MV-4-11 (cell line): Measurements from ENCODE around the gene GPRASP3.
"Not testable (repeated sequence)": the region's sequence is repeated elsewhere in the genome, so short reads cannot be mapped to it uniquely, and the experiment has no call there.

Experiments
- DNase-seq: peaks from one replicate; lab custom pipeline; 2025; lab: John Stamatoyannopoulos, UW

Gene GPRASP3

GRCh38 chrX:102720237-102721168 is at the start of gene GPRASP3:
Gene GPRASP3 (plus strand): TSS chrX:102720743. CDS start chrX:102748996, 28,253 bp downstream.
- no peak for DNase-seq

- no peak for DNase-seq
Measured at GRCh38 chrX:102672856-102673255, 47.7 kb upstream of the GPRASP3 start.

GRCh38 chrX:102677479-102677878 is 43.1 kb upstream of the GPRASP3 start:
- not testable (repeated sequence) for DNase-seq

- DNase-seq = peak; percentile 1
Measured at GRCh38 chrX:102684772-102685520, 35.6 kb upstream of the GPRASP3 start.

GRCh38 chrX:102694749-102695148 is 25.8 kb upstream of the GPRASP3 start:
- DNase-seq = no peak

- DNase-seq = no peak
Measured at GRCh38 chrX:102696306-102696705, 24.2 kb upstream of the GPRASP3 start.

GRCh38 chrX:102697494-102697893 is 23.0 kb upstream of the GPRASP3 start:
- DNase-seq = no peak

GRCh38 chrX:102708900-102709299 is 11.6 kb upstream of the GPRASP3 start:
- no peak for DNase-seq

GRCh38 chrX:102711872-102712215 is 8.7 kb upstream of the GPRASP3 start:
- DNase-seq = no peak

- no peak for DNase-seq
Measured at GRCh38 chrX:102712216-102712966, 8.2 kb upstream of the GPRASP3 start, which contains the start of gene GPRASP2. Gene GPRASP2 (plus strand): TSS chrX:102712448. CDS start chrX:102714870, 2,422 bp downstream.

GRCh38 chrX:102712981-102713625 is 7.4 kb upstream of the GPRASP3 start:
- no peak for DNase-seq

GRCh38 chrX:102714994-102715393 is 5.5 kb upstream of the GPRASP3 start:
- DNase-seq = no peak

- no peak for DNase-seq
Measured at GRCh38 chrX:102715967-102716366, 4.6 kb upstream of the GPRASP3 start.

GRCh38 chrX:102721169-102721506 is 595 bp downstream of the GPRASP3 start:
- DNase-seq = not testable (repeated sequence)

GRCh38 chrX:102723456-102723855 is 2.9 kb downstream of the GPRASP3 start:
- DNase-seq = no peak

GRCh38 chrX:102727761-102728160 is 7.2 kb downstream of the GPRASP3 start:
- no peak for DNase-seq

- DNase-seq = no peak
Measured at GRCh38 chrX:102728646-102729045, 8.1 kb downstream of the GPRASP3 start.

- no peak for DNase-seq
Measured at GRCh38 chrX:102739657-102740056, 19.1 kb downstream of the GPRASP3 start.

- no peak for DNase-seq
Measured at GRCh38 chrX:102744307-102744706, 23.8 kb downstream of the GPRASP3 start.

GRCh38 chrX:102745513-102745856 is 24.9 kb downstream of the GPRASP3 start:
- no peak for DNase-seq

- no peak for DNase-seq
Measured at GRCh38 chrX:102745857-102746584, 25.5 kb downstream of the GPRASP3 start.
